IMR-90 (cell line): Measurements from ENCODE around the gene ZNF763. TPM values are rescaled to one million over a fixed set of nuclear protein-coding genes. Genes with fewer than 3 reads are reported as not detected.
"Not testable (repeated sequence)": the region's sequence is repeated elsewhere in the genome, so short reads cannot be mapped to it uniquely, and the experiment has no call there.

Source experiments
- ATAC-seq: fragments of 200-7000 bp; cut with Tn5 transposase; 2 replicates; pipeline ENCODE4 v1.9.1; 2020; ENCODE audit warnings: low read depth, mild to moderate bottlenecking, moderate library complexity
- BruUV-seq: library from RNA; stranded (reverse); fragments of 400-500 nt; replicated peaks from 2 replicates; lab custom pipeline; 2021; lab: Mats Ljungman, UMichigan
- CTCF ChIA-PET: fragments of 300-600 bp; formaldehyde crosslinking; extraction: SDS; loops from one replicate; lab custom pipeline; 2021; ENCODE audit warnings: antibody characterized with exemption; lab: Yijun Ruan, JAX
- POLR2A ChIA-PET: fragments of 300-600 bp; sonication (Branson Sonifier 250); formaldehyde crosslinking; loops from one replicate; lab custom pipeline; 2022; ENCODE audit warnings: antibody characterized with exemption; ENCODE audit not compliant: unreplicated experiment; lab: Charles Lee
- DNase-seq: peaks from one replicate; pipeline ENCODE4 v3.0.0; 2013
- H2AFZ ChIP-seq: replicated peaks from 2 replicates; pipeline ENCODE3; 2013; ENCODE audit warnings: low read length, mild to moderate bottlenecking; ENCODE audit not compliant: poor library complexity
- H2AK5ac ChIP-seq: 2 replicates; pipeline ENCODE4 v1.6.1; 2013; ENCODE audit warnings: low read depth, low read length, inconsistent platforms
- H2AK9ac ChIP-seq: replicated peaks from 2 replicates; pipeline ENCODE3; 2013; ENCODE audit warnings: mild to moderate bottlenecking, low read depth, low read length, moderate library complexity; ENCODE audit not compliant: poor library complexity
- H2BK120ac ChIP-seq: 2 replicates; pipeline ENCODE4 v1.6.1; 2013; ENCODE audit warnings: low read depth, low read length, inconsistent platforms
- H2BK15ac ChIP-seq: 3 replicates; pipeline ENCODE4 v1.6.1; 2013; ENCODE audit warnings: low read depth, low read length, inconsistent platforms
- H2BK20ac ChIP-seq: 2 replicates; pipeline ENCODE4 v1.6.1; 2013; ENCODE audit warnings: low read depth, mild to moderate bottlenecking, inconsistent platforms, low read length, moderate library complexity
- H2BK5ac ChIP-seq: 2 replicates; pipeline ENCODE4 v1.6.1; 2013; ENCODE audit warnings: mild to moderate bottlenecking, low read depth, low read length, inconsistent platforms; ENCODE audit not compliant: poor library complexity, severe bottlenecking
- H3K14ac ChIP-seq: replicated peaks from 2 replicates; pipeline ENCODE4 v1.6.1; 2013; ENCODE audit warnings: low read depth, low read length, inconsistent platforms
- H3K18ac ChIP-seq: 2 replicates; pipeline ENCODE4 v1.6.1; 2013; ENCODE audit warnings: low read depth, low read length, control low read depth
- H3K23ac ChIP-seq: 2 replicates; pipeline ENCODE4 v1.6.1; 2013; ENCODE audit warnings: low read depth, low read length, inconsistent platforms
- H3K27ac ChIP-seq: 2 replicates; pipeline ENCODE4 v1.5.1; 2013; ENCODE audit warnings: mild to moderate bottlenecking, control low read depth, low read length; ENCODE audit not compliant: insufficient read depth
- H3K27me3 ChIP-seq: 2 replicates; pipeline ENCODE4 v1.6.1; 2013; ENCODE audit warnings: low read length; ENCODE audit not compliant: control insufficient read depth, insufficient read depth
- H3K36me3 ChIP-seq: 2 replicates; pipeline ENCODE4 v1.6.1; 2013; ENCODE audit warnings: low read length, mixed read lengths; ENCODE audit not compliant: control insufficient read depth, insufficient read depth
- H3K4ac ChIP-seq: 2 replicates; pipeline ENCODE4 v1.6.1; 2013; ENCODE audit warnings: low read depth, low read length, inconsistent platforms
- H3K4me1 ChIP-seq: 2 replicates; pipeline ENCODE4 v1.6.1; 2013; ENCODE audit warnings: low read length, mixed read lengths; ENCODE audit not compliant: control insufficient read depth, insufficient read depth
- H3K4me2 ChIP-seq: 2 replicates; pipeline ENCODE4 v1.6.1; 2013; ENCODE audit warnings: low read depth, mild to moderate bottlenecking, control low read depth, low read length, moderate library complexity
- H3K4me3 ChIP-seq: 2 replicates; pipeline ENCODE4 v1.5.1; 2013; ENCODE audit warnings: low read depth, mild to moderate bottlenecking, control low read depth, low read length, moderate library complexity; ENCODE audit not compliant: insufficient read depth
- H3K56ac ChIP-seq: 2 replicates; pipeline ENCODE4 v1.6.1; 2013; ENCODE audit warnings: low read length, inconsistent platforms; ENCODE audit not compliant: insufficient read depth; ENCODE audit errors: extremely low read depth
- H3K79me1 ChIP-seq, 2 experiments: 2 replicates each; pipeline ENCODE4 v1.6.1; 2013; ENCODE audit warnings: low read length in 2 of 2, inconsistent platforms in 1 of 2, low read depth in 1 of 2
- H3K9ac ChIP-seq: 2 replicates; pipeline ENCODE4 v1.6.1; 2013; ENCODE audit warnings: low read depth, low read length, control low read depth
- H3K9me1 ChIP-seq: 2 replicates; pipeline ENCODE4 v1.6.1; 2013; ENCODE audit warnings: low read length, inconsistent platforms; ENCODE audit not compliant: insufficient read depth
- H3K9me3 ChIP-seq: 2 replicates; pipeline ENCODE4 v1.6.1; 2013; ENCODE audit warnings: low read length; ENCODE audit not compliant: control insufficient read depth, insufficient read depth
- H4K20me1 ChIP-seq: 2 replicates; pipeline ENCODE4 v1.6.1; 2013; ENCODE audit warnings: low read length, inconsistent platforms; ENCODE audit not compliant: insufficient read depth
- H4K5ac ChIP-seq: 2 replicates; pipeline ENCODE4 v1.6.1; 2013; ENCODE audit warnings: mild to moderate bottlenecking, low read depth, low read length, control low read depth
- H4K8ac ChIP-seq, 2 experiments: 2 replicates each; pipeline ENCODE4 v1.6.1; 2013; ENCODE audit warnings: low read depth in 2 of 2, low read length in 2 of 2, control low read depth in 1 of 2, inconsistent platforms in 1 of 2
- H4K91ac ChIP-seq: 2 replicates; pipeline ENCODE4 v1.6.1; 2013; ENCODE audit warnings: low read depth, low read length, inconsistent platforms; ENCODE audit not compliant: insufficient read depth
- BHLHE40 ChIP-seq: fragments of 150-350 bp; IDR thresholded peaks from 2 replicates; pipeline ENCODE4 v1.6.1; 2016; ENCODE audit warnings: mild to moderate bottlenecking, low read depth, low read length
- MAFK ChIP-seq: IDR thresholded peaks from 2 replicates; pipeline ENCODE4 v1.6.1; 2012; ENCODE audit warnings: low read depth, low read length, improper control_type of control experiment
- MXI1 ChIP-seq: IDR thresholded peaks from 2 replicates; pipeline ENCODE4 v1.6.1; 2012; ENCODE audit warnings: low read depth, mild to moderate bottlenecking, low read length, moderate library complexity, borderline replicate concordance
- RCOR1 ChIP-seq: IDR thresholded peaks from 2 replicates; pipeline ENCODE4 v1.6.1; 2012; ENCODE audit warnings: mild to moderate bottlenecking, low read length, improper control_type of control experiment; ENCODE audit not compliant: insufficient replicate concordance
- whole genome bisulfite sequencing, 2 experiments: methylation state at CpG; one replicate each; pipeline versions ENCODE4 v1.1.5 to v1.1.7; 2013; ENCODE audit warnings: missing lambda C conversion rate in 2 of 2; ENCODE audit not compliant: insufficient read length in 1 of 2; ENCODE audit errors: extremely low coverage in 2 of 2; 5-methylcytosine and 5-hydroxymethylcytosine counted together
- dilution Hi-C: fragments of 300-500 bp; cut with HindIII; formaldehyde crosslinking; loops from one replicate; pipeline ENCODE4 v1.14.3; 2018; ENCODE audit warnings: low sequenced_read_pairs; ENCODE audit not compliant: unreplicated experiment
- in situ Hi-C: fragments of 300-500 bp; cut with MboI; formaldehyde crosslinking; loops from 3 replicates; pipeline ENCODE4 v1.14.3; 2019; ENCODE audit warnings: low sequenced_read_pairs, inconsistent platforms, mixed read lengths
- intact Hi-C: fragments of 100-400 bp; cut with micrococcal nuclease; formaldehyde crosslinking; loops from 2 replicates; pipeline ENCODE4 v1.10.0; 2022
- polyA plus RNA-seq, 3 experiments: library from polyadenylated mRNA; depleted of rRNA; stranded (reverse); fragments of >200 nt; gene quantifications; 2 replicates each; pipeline ENCODE4 v1.2.3, GENCODE V29; 2012; ENCODE audit warnings: low replicate concordance in 1 of 3
- total RNA-seq: library from RNA; depleted of rRNA; stranded (reverse); fragments of >200 nt; gene quantifications from 2 replicates; pipeline ENCODE4 v1.2.3, GENCODE V29; 2012

The ZNF763 gene
- total and polyA plus RNA-seq, 2 of the 4 experiments (the other 2 are of a cell fraction) = 0.90 to 0.94 TPM

GRCh38 chr19:11949201-11949600 lies 15.6 kb upstream of the ZNF763 start:
- intact Hi-C loops (no loop called here), in situ Hi-C loops (no loop called here), dilution Hi-C loops (no loop called here)
- Histone ChIP-seq H3K36me3 (peaks cover 53% of the 10 kb centered on the region), H2AK5ac (no peak overlapping the region), H4K8ac (no peak overlapping the region), H3K9me1 (no peaks in the 10 kb centered on the region), H4K91ac (no peak overlapping the region), H4K20me1 (no peaks in the 10 kb centered on the region), H3K4me3 (no peak overlapping the region), H2BK15ac (no peak overlapping the region), H3K4me1 (no peaks in the 10 kb centered on the region), H3K9ac (no peak overlapping the region), H2AFZ (no peak overlapping the region), H3K9me3 (peaks cover 85% of the 10 kb centered on the region), H3K56ac (no peak overlapping the region), H3K4me2 (no peak overlapping the region), H3K4ac (no peak overlapping the region), H4K5ac (no peak overlapping the region), H2BK5ac (no peak overlapping the region), H3K18ac (no peak overlapping the region), H3K14ac (no peak overlapping the region), H2BK120ac (no peak overlapping the region), H3K27ac (no peak overlapping the region), H3K23ac (no peak overlapping the region), H3K79me1 (peaks cover 12 to 13% of the 10 kb centered on the region in 2 experiments; a peak in 3 of 4 replicates), H3K27me3 (no peaks in the 10 kb centered on the region), H2BK20ac (no peak overlapping the region), H2AK9ac (no peak overlapping the region)
- TF ChIP-seq BHLHE40 (no peak), MXI1 (no peak), RCOR1 (peak; percentile 60), MAFK (no peak)
- BruUV-seq = no TSS peak
- DNase-seq (peak; percentile 7), ATAC-seq (no peak)
- ChIA-PET POLR2A (no interaction called here), CTCF (no interaction called here)
- no CpG with 5 or more reads among the region's 4 CpGs for WGBS, 2 experiments

GRCh38 chr19:11949614-11950080 lies 15.2 kb upstream of the ZNF763 start:
- H4K8ac ChIP-seq, H3K56ac ChIP-seq, H4K91ac ChIP-seq, H3K23ac ChIP-seq, H3K9me1 ChIP-seq, H2AK5ac ChIP-seq, POLR2A ChIA-PET, H3K4me3 ChIP-seq, H2AFZ ChIP-seq, H2AK9ac ChIP-seq, H3K79me1 ChIP-seq, H3K27me3 ChIP-seq, H3K14ac ChIP-seq, ATAC-seq, H2BK5ac ChIP-seq, H3K27ac ChIP-seq, intact Hi-C loops, BruUV-seq, DNase-seq, H2BK20ac ChIP-seq, H3K4ac ChIP-seq, H3K4me1 ChIP-seq, CTCF ChIA-PET, in situ Hi-C loops, H4K5ac ChIP-seq, H3K18ac ChIP-seq, H2BK120ac ChIP-seq, H3K4me2 ChIP-seq, H3K9ac ChIP-seq, dilution Hi-C loops, H2BK15ac ChIP-seq, H4K20me1 ChIP-seq: not testable (repeated sequence)
- WGBS, 2 experiments = 60% methylated on average over 1 of the region's 4 CpGs; no CpG with 5 or more reads in 1 of the 2 experiments
- H3K36me3 ChIP-seq = peaks cover 50% of the 10 kb centered on the region
- H3K9me3 ChIP-seq = peaks cover 85% of the 10 kb centered on the region
